ENCODE data around the gene DMD. TPM values are rescaled to one million over a fixed set of nuclear protein-coding genes. Genes with fewer than 3 reads are reported as not detected.

Gene DMD
- total RNA-seq, 4 donors from 2014 or later: 27.7 to 54.7 (median 34.4) TPM

- ATAC-seq (ENCODE audit: low FRiP score) (no peak), DNase-seq (ENCODE audit: low spot score) (no peak)
- TF ChIP-seq, protein P1, sequence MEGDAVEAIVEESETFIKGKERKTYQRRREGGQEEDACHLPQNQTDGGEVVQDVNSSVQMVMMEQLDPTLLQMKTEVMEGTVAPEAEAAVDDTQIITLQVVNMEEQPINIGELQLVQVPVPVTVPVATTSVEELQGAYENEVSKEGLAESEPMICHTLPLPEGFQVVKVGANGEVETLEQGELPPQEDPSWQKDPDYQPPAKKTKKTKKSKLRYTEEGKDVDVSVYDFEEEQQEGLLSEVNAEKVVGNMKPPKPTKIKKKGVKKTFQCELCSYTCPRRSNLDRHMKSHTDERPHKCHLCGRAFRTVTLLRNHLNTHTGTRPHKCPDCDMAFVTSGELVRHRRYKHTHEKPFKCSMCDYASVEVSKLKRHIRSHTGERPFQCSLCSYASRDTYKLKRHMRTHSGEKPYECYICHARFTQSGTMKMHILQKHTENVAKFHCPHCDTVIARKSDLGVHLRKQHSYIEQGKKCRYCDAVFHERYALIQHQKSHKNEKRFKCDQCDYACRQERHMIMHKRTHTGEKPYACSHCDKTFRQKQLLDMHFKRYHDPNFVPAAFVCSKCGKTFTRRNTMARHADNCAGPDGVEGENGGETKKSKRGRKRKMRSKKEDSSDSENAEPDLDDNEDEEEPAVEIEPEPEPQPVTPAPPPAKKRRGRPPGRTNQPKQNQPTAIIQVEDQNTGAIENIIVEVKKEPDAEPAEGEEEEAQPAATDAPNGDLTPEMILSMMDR (IDR thresholded peaks at IDR 0.05): no peak
Observed at GRCh38 chrX:31670245-31670644, 1541.1 kb downstream of the DMD start.

GRCh38 chrX:31665454-31665853 lies 1545.9 kb downstream of the DMD start:
- ATAC-seq (ENCODE audit: low FRiP score): no peak
- DNase-seq (ENCODE audit: low spot score): no peak
- TF ChIP-seq, protein P1 (IDR thresholded peaks at IDR 0.05): no peak

GRCh38 chrX:31663172-31663571 lies 1548.2 kb downstream of the DMD start:
- ATAC-seq (ENCODE audit: low FRiP score) (no peak), DNase-seq (ENCODE audit: low spot score) (no peak)
- TF ChIP-seq, protein P1 (IDR thresholded peaks at IDR 0.05): no peak

DNA sequence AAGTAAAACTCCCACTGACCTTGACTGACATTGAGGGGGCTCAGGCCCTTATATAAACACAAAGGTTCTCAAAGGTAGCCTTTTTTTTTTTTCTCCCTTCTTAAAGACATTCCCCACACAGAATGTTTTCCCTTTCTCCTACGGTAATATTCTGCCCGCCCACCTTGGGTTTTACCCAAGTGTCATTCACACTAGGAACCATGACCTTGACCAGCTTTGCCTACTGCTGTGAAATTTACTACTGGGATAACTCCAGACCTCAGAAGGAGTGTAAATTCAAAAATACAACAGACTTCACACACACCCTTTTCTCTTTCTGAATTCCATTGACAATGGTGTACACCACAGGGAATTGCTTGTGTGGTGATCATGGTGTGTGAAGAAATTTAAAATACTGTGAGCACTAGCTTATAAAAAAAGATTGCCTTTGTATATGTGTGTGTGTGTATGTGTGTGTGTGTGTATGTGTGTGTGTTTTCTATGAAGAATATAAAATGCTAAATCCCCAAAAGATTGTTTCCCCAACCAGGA lies 1550.0 kb downstream of the DMD start:
- TF ChIP-seq, protein P1 (IDR thresholded peaks at IDR 0.05): no peak
- no peak for DNase-seq (ENCODE audit: low spot score)
- ATAC-seq (ENCODE audit: low FRiP score): no peak

DNA sequence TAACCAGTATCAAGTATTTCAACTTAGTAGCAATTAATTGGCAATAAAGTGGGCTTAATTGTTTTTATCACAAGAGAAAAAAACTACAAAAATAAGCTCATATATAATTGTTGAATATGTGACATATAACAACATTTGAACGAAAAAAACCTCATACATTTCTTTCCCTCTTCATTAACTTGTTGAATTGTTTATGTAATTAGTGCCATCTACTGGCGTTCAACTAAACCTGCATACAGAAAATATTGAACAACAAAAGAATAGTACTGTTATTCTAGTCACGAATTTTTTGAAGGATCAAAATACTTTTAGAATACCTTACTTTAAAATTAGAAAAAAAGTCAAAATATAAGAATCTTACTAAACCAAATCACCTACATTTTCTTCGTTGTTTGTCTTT lies 1553.0 kb downstream of the DMD start:
- DNase-seq (ENCODE audit: low spot score): no peak
- TF ChIP-seq, protein P1 (IDR thresholded peaks at IDR 0.05): no peak
- no peak for ATAC-seq (ENCODE audit: low FRiP score)

DNA sequence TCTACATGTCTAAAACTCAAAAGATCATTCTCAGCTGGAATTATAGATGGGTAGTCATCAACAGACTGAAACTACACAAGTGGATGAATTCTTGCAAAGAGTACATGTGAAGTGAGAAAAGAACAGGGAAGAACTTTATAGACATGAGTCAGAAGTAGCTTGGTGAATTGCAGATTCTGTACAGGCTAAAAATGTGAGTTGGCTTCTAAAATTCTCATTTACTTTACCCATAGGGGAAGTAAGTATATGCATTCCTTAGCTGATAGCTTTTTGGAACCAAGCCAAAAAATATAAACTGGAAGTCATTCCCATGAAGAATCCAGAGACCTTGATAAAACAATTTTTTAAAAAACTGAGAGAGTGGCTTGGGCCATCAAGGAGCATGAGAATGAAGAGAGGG lies 1555.3 kb downstream of the DMD start:
- TF ChIP-seq, protein P1 (IDR thresholded peaks at IDR 0.05): no peak
- DNase-seq (ENCODE audit: low spot score) (no peak), ATAC-seq (ENCODE audit: low FRiP score) (no peak)

DNA sequence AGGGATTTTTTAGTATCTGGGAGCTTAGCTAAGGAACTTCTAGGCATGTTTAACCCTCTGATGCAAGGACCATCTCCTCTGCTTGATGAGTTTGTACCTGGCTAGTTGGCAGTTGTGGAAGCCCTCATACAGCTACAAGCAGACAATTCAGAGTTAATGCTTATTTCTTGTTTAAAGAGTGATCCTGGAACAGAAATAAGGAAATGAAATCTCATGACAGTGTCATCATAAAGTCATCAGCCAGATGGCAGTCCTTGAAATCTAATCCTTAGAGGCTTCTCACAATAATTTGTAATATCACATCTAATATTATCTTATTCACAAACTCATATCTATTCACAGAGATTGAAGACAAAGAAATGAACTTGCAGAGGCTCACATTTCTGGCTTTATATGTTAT lies 1557.9 kb downstream of the DMD start:
- TF ChIP-seq, protein P1 (IDR thresholded peaks at IDR 0.05): no peak
- DNase-seq (ENCODE audit: low spot score) (no peak), ATAC-seq (ENCODE audit: low FRiP score) (no peak)
